HepG2 (cell line): Measurements from ENCODE around the gene CA6. TPM values are rescaled to one million over a fixed set of nuclear protein-coding genes. Genes with fewer than 3 reads are reported as not detected.
A peak's percentile ranks its signal among the peaks of the same experiment; 100 is the strongest.

Experiments used
- ATF2 ChIP-seq: sonication (generic); formaldehyde crosslinking; IDR thresholded peaks from 2 replicates; pipeline ENCODE4 v1.4.0; 2020; ENCODE audit warnings: missing genetic modification reagents
- FOSL2 ChIP-seq: sonication (generic); formaldehyde crosslinking; IDR thresholded peaks from 2 replicates; pipeline ENCODE4 v1.4.0; 2020; ENCODE audit warnings: missing genetic modification reagents
- HOMEZ ChIP-seq: IDR thresholded peaks from 2 replicates; pipeline ENCODE4 v1.6.1; 2016; ENCODE audit warnings: low read depth
- IRF2 ChIP-seq: IDR thresholded peaks from 2 replicates; pipeline ENCODE4 v1.6.1; 2018; ENCODE audit warnings: missing genetic modification reagents, missing compliant biosample characterization
- JUN ChIP-seq: sonication (generic); formaldehyde crosslinking; IDR thresholded peaks from 2 replicates; pipeline ENCODE4 v1.4.0; 2020; ENCODE audit warnings: mild to moderate bottlenecking, missing genetic modification reagents
- KAT8 ChIP-seq: IDR thresholded peaks from 2 replicates; pipeline ENCODE4 v1.6.1; 2016; ENCODE audit warnings: missing genetic modification reagents, missing compliant biosample characterization
- MTERF4 ChIP-seq: sonication (generic); formaldehyde crosslinking; IDR thresholded peaks from 2 replicates; pipeline ENCODE4 v1.8.0; 2023; ENCODE audit warnings: mild to moderate bottlenecking, missing genetic modification reagents
- SMC3 ChIP-seq: IDR thresholded peaks from 2 replicates; pipeline ENCODE4 v1.6.1; 2011; ENCODE audit warnings: low read length, improper control_type of control experiment
- SP140L ChIP-seq: sonication (generic); formaldehyde crosslinking; IDR thresholded peaks from 2 replicates; pipeline ENCODE4 v1.4.0; 2020; ENCODE audit warnings: missing genetic modification reagents, borderline replicate concordance
- SP4 ChIP-seq: sonication (generic); formaldehyde crosslinking; IDR thresholded peaks from 2 replicates; pipeline ENCODE4 v1.8.1; 2023; ENCODE audit warnings: mild to moderate bottlenecking, missing genetic modification reagents
- THAP11 ChIP-seq: IDR thresholded peaks from 2 replicates; pipeline ENCODE4 v1.6.1; 2016; ENCODE audit warnings: missing biosample characterization, missing genetic modification reagents
- USF2 ChIP-seq, 2 experiments: sonication (generic) in 1 of 2; formaldehyde crosslinking in 1 of 2; IDR thresholded peaks; 2 replicates each; pipeline versions ENCODE4 v1.5.1 to v1.6.1; 2011 to 2020; ENCODE audit warnings: borderline replicate concordance in 1 of 2, low read depth in 1 of 2, low read length in 1 of 2, mild to moderate bottlenecking in 1 of 2, missing genetic modification reagents in 1 of 2, moderate library complexity in 1 of 2
- ZBTB7B ChIP-seq: sonication (generic); formaldehyde crosslinking; IDR thresholded peaks from 2 replicates; pipeline ENCODE4 v1.4.0; 2020; ENCODE audit warnings: missing genetic modification reagents
- ZFP90 ChIP-seq: sonication (generic); formaldehyde crosslinking; IDR thresholded peaks from 2 replicates; pipeline ENCODE4 v1.8.0; 2022; ENCODE audit warnings: missing genetic modification reagents, mild to moderate bottlenecking, inconsistent platforms, borderline replicate concordance
- ZNF207 ChIP-seq: fragments of 450-650 bp; IDR thresholded peaks from 2 replicates; pipeline ENCODE4 v1.6.1; 2016; ENCODE audit warnings: antibody characterized with exemption, borderline replicate concordance
- ZNF484 ChIP-seq: sonication (generic); formaldehyde crosslinking; IDR thresholded peaks from 2 replicates; pipeline ENCODE4 v1.5.1; 2020; ENCODE audit warnings: mild to moderate bottlenecking, low read depth, missing genetic modification reagents, borderline replicate concordance
- ZNF597 ChIP-seq: sonication (generic); formaldehyde crosslinking; IDR thresholded peaks from 2 replicates; pipeline ENCODE4 v1.5.0; 2020; ENCODE audit warnings: missing genetic modification reagents
- ZNF598 ChIP-seq: sonication (generic); formaldehyde crosslinking; IDR thresholded peaks from 2 replicates; pipeline ENCODE4 v1.5.1; 2020; ENCODE audit warnings: mild to moderate bottlenecking, missing genetic modification reagents, borderline replicate concordance
- ZNF768 ChIP-seq: sonication (generic); formaldehyde crosslinking; IDR thresholded peaks from 2 replicates; pipeline ENCODE4 v1.4.0; 2020; ENCODE audit warnings: missing genetic modification reagents
- ZNF780A ChIP-seq: sonication (generic); formaldehyde crosslinking; IDR thresholded peaks from 2 replicates; pipeline ENCODE4 v1.8.0; 2022; ENCODE audit warnings: mild to moderate bottlenecking, missing genetic modification reagents, moderate library complexity
- polyA plus RNA-seq, 8 experiments: library from polyadenylated mRNA; depleted of rRNA in 3 of 8; stranded (reverse) in 7 of 8; unstranded in 1 of 8; fragments of >200 nt; fragmentation: Illumina TruSeq in 4 of 8; extraction: Trizol in 4 of 8; gene quantifications; 2 replicates each; pipeline versions ENCODE4 v1.2.1 to v1.2.3, GENCODE V29; 2011 to 2016; ENCODE audit warnings: low read depth in 4 of 8, missing spikeins in 1 of 8, mixed read lengths in 1 of 8; ENCODE audit not compliant: insufficient read depth in 1 of 8
- total RNA-seq, 5 experiments: library from RNA; depleted of rRNA; stranded (reverse); fragments of >200 nt; fragmentation: Illumina TruSeq; extraction: Trizol; gene quantifications; 2 replicates each; pipeline ENCODE4 v1.2.3, GENCODE V29; 2016; ENCODE audit warnings: low read depth in 1 of 5

CA6 gene
- total and polyA plus RNA-seq, 2 of the 13 experiments (the other 11 are each of a cell fraction or from before 2014, with no cell fraction given) = not detected

GRCh38 chr1:9004700-9005394 lies 59.2 kb downstream of the CA6 start (continued):
- TF ChIP-seq KAT8 (CRISPR knock-in tag) (0 out of 2 replicates have a peak, but pooled peaks have one; percentile 37), JUN (peak; percentile 51; the same call in 1 of the 2 replicates), MTERF4 (0 out of 2 replicates have a peak, but pooled peaks have one; percentile 21), SMC3 (peak; percentile 59), HOMEZ (CRISPR knock-in tag) (no peak), THAP11 (CRISPR knock-in tag) (no peak), ZNF598 (CRISPR knock-in tag) (no peak), ATF2 (CRISPR knock-in tag) (peak; percentile 74; the same call in 1 of the 2 replicates), ZNF484 (no peak), USF2 (IDR thresholded peaks at IDR 0.05; ENCODE audit: low read depth, low read length) (no peak), USF2 (CRISPR knock-in tag; IDR thresholded peaks at IDR 0.05; ENCODE audit: borderline replicate concordance) (no peak), ZNF207 (no peak), FOSL2 (CRISPR knock-in tag) (peak; percentile 50), SP4 (CRISPR knock-in tag) (no peak), ZFP90 (CRISPR knock-in tag) (no peak), ZNF597 (CRISPR knock-in tag) (no peak), SP140L (no peak), IRF2 (no peak; the same call in 1 of the 2 replicates), ZNF768 (no peak), ZBTB7B (CRISPR knock-in tag) (0 out of 2 replicates have a peak, but pooled peaks have one; percentile 27), ZNF780A (CRISPR knock-in tag) (no peak)
